ENCODE results near the gene ADGRD2. TPM values are rescaled to one million over a fixed set of nuclear protein-coding genes. Genes with fewer than 3 reads are reported as not detected.

The ADGRD2 gene
- total RNA-seq, 1 experiment from 2014 or later: not detected

DNA sequence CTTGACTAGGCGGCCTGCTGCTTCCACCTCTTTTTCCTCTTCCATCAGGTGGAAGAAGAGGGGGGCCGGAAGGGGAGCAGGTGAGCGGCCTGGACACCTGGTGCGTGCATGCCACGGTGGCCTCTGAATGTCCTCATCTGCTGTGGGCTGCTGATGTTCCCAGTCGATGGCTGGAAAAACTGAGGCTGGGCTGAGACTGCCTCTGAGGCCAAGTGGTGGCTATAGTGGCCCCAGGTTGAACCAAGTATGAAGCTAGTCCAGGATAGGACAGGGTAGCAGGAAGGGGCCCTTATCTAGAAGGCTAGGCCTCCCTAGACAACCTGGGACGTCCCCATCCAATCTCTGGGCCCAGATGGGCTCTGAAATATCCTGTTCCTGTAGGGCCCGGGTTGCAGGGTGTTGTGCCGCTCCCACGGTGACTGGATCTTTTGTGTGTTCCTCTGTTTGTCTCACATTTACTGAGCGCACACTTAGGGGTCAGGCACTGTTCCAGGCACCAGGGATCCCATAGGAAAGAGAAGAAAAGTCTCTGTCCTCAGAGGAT is 57.7 kb downstream of the ADGRD2 start:
- no TSS peak for BruUV-seq (replicated peaks)
- Histone ChIP-seq H3K4me1 (ENCODE audit: control insufficient read depth in 1 of 2, insufficient read depth in 2 of 2, low read length in 2 of 2) (no peaks in the 10 kb centered on the region), H3K4me3 (replicated peaks in 1 of 2; ENCODE audit: low read depth in 1 of 2, low read length in 2 of 2) (no peak overlapping the region), H3K9me3 (ENCODE audit: control insufficient read depth in 1 of 2, insufficient read depth in 1 of 2, low read depth in 1 of 2, low read length in 2 of 2) (no peaks in the 10 kb centered on the region), H3K4me2 (ENCODE audit: low read length) (no peak overlapping the region), H3K27me3 (ENCODE audit: insufficient read depth, low read length) (no peaks in the 10 kb centered on the region), H3K27ac (ENCODE audit: low read depth, low read length) (no peak overlapping the region), H4K20me1 (ENCODE audit: insufficient read depth) (no peaks in the 10 kb centered on the region), H3K9me2 (ENCODE audit: insufficient read depth) (no peaks in the 10 kb centered on the region), H3K9ac (ENCODE audit: low read length) (no peak overlapping the region), H2AFZ (ENCODE audit: low read depth, low read length, poor library complexity, severe bottlenecking) (no peak overlapping the region), H3K79me2 (ENCODE audit: insufficient read depth, low read length) (no peaks in the 10 kb centered on the region), H3K36me3 (ENCODE audit: control insufficient read depth in 1 of 2, insufficient read depth in 2 of 2, low read length in 2 of 2) (no peaks in the 10 kb centered on the region)
- no peak for DNase-seq (ENCODE audit: low read depth, low spot score)
- ChIA-PET CTCF (no interaction called here), POLR2A (no interaction called here), RAD21 (ENCODE audit: low non-redundant PET in 1 of 2, low total read pairs in 2 of 2, uncharacterized antibody in 2 of 2, unreplicated experiment in 2 of 2) (no interaction called here)
- no peak for ATAC-seq
- intact Hi-C loops (cut with micrococcal nuclease): no loop called here
- TF ChIP-seq SRF (IDR thresholded peaks at IDR 0.05; ENCODE audit: low read depth) (no peak), YY1 (IDR thresholded peaks at IDR 0.05; ENCODE audit: extremely low read depth, insufficient replicate concordance, low read depth, low read length) (no peak), POLR2A (IDR thresholded peaks at IDR 0.05; ENCODE audit: borderline replicate concordance, extremely low read depth, insufficient read depth, insufficient read length) (no peak), SIN3A (IDR thresholded peaks at IDR 0.05; ENCODE audit: low read depth) (no peak), POLR2AphosphoS5 (IDR thresholded peaks at IDR 0.05; ENCODE audit: low read depth, low read length) (no peak), JUND (IDR thresholded peaks at IDR 0.05) (no peak)
- TF ChIP-seq, protein P1, sequence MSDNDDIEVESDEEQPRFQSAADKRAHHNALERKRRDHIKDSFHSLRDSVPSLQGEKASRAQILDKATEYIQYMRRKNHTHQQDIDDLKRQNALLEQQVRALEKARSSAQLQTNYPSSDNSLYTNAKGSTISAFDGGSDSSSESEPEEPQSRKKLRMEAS (IDR thresholded peaks at IDR 0.05): no peak
- TF ChIP-seq, protein P2, sequence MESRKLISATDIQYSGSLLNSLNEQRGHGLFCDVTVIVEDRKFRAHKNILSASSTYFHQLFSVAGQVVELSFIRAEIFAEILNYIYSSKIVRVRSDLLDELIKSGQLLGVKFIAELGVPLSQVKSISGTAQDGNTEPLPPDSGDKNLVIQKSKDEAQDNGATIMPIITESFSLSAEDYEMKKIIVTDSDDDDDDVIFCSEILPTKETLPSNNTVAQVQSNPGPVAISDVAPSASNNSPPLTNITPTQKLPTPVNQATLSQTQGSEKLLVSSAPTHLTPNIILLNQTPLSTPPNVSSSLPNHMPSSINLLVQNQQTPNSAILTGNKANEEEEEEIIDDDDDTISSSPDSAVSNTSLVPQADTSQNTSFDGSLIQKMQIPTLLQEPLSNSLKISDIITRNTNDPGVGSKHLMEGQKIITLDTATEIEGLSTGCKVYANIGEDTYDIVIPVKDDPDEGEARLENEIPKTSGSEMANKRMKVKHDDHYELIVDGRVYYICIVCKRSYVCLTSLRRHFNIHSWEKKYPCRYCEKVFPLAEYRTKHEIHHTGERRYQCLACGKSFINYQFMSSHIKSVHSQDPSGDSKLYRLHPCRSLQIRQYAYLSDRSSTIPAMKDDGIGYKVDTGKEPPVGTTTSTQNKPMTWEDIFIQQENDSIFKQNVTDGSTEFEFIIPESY (IDR thresholded peaks at IDR 0.05; ENCODE audit: extremely low read depth, insufficient replicate concordance, low read length): no peak
- TF ChIP-seq, protein P3, sequence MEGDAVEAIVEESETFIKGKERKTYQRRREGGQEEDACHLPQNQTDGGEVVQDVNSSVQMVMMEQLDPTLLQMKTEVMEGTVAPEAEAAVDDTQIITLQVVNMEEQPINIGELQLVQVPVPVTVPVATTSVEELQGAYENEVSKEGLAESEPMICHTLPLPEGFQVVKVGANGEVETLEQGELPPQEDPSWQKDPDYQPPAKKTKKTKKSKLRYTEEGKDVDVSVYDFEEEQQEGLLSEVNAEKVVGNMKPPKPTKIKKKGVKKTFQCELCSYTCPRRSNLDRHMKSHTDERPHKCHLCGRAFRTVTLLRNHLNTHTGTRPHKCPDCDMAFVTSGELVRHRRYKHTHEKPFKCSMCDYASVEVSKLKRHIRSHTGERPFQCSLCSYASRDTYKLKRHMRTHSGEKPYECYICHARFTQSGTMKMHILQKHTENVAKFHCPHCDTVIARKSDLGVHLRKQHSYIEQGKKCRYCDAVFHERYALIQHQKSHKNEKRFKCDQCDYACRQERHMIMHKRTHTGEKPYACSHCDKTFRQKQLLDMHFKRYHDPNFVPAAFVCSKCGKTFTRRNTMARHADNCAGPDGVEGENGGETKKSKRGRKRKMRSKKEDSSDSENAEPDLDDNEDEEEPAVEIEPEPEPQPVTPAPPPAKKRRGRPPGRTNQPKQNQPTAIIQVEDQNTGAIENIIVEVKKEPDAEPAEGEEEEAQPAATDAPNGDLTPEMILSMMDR (IDR thresholded peaks at IDR 0.05 in 2 of 3, conservative IDR thresholded peaks at IDR 0.05 in 1 of 3; ENCODE audit: borderline replicate concordance in 1 of 3, insufficient read depth in 1 of 3, low read depth in 2 of 3, low read length in 2 of 3): no peak

All from HCT116 (cell line).